ENCODE results near the gene PHF19.

The PHF19 gene

DNA sequence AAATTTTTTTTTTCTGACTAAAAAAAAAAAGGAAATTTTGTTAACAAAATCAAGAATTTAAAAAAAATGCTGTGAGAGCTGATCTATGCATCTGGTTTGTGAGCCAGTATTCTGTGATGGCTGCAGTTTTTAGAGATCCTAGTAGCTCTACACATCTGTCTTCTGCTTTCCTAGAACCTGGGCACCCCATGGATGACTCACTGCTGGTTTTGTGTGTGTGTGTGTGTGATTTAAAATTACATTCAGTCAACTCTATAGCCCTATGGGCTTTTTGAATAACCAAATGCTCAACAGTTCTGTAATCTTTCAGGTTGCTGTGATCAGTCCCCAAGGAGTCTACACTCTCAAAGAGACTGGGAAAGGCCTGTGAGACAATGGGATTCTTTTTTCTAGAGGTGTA is 31.7 kb downstream of the PHF19 start:
- Histone ChIP-seq H3K4me1 (ENCODE audit: control insufficient read depth, insufficient read depth, low read length, poor library complexity, severe bottlenecking) (peaks cover 34% of the 10 kb centered on the region), H3K27me3 (replicated peaks; ENCODE audit: control insufficient read depth, insufficient read depth, low read length, poor library complexity, severe bottlenecking) (no peaks in the 10 kb centered on the region), H3K36me3 (ENCODE audit: control insufficient read depth, insufficient read depth, low read length) (no peaks in the 10 kb centered on the region), H3K27ac (ENCODE audit: insufficient read depth, low read length, poor library complexity, severe bottlenecking) (peak overlapping the region; percentile 72), H3K9me3 (ENCODE audit: control insufficient read depth, low read length) (no peaks in the 10 kb centered on the region), H3K4me3 (ENCODE audit: insufficient read depth, low read depth, low read length, poor library complexity, severe bottlenecking) (no peak overlapping the region)
- DNase-seq: no peak

DNA sequence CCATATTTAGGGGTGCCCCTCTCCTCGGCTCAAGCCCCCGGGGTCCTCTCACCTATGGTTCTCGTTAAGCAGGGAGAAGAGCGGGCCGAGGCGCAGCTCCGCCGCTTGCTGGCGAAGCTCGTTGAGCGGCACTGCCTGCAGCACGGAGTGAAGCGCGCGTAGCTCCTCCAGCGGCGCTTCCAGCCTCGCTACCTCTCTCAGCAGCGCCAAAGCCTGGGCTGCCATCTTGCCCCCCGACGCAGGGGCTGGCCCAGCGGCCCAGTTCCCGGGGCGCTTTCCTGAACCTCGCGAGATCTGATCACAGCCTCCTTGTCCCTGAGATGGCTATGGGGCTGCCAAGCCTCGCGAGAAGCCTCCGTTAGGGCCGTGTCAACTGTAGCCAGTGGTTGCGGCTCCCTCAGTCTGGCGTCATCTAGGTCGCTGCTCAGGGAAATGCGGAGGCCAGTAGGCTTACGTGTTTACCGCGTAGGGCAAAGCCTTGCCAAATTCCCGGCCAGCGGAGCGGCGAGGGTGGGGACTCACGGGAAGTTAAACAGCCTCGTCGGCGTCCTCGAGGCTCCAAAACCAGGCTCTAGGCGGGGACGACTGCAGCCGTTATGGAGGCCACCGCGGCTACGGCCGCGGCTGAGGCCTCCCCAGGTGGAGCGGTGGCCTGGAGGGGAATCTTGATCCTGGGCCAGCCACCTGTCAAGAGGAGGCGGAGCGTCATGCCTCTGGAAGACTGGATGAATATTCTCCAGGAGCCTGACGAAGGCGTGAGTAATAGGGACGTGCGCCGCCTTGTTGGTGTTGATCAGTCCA is 34.1 kb downstream of the PHF19 start, which contains the start of gene PSMD5:
Gene PSMD5 (minus strand): TSS at position 238 of the 801 bp plus-strand sequence. CDS start 13 bp downstream, at position 225.
- Histone ChIP-seq H3K27ac (ENCODE audit: insufficient read depth, low read length, poor library complexity, severe bottlenecking) (peak within 1 kb of the TSS; percentile 97), H3K36me3 (ENCODE audit: control insufficient read depth, insufficient read depth, low read length) (peaks cover 11% of the 10 kb centered on the region), H3K4me3 (ENCODE audit: insufficient read depth, low read depth, low read length, poor library complexity, severe bottlenecking) (peak within 1 kb of the TSS; percentile 70), H3K27me3 (replicated peaks; ENCODE audit: control insufficient read depth, insufficient read depth, low read length, poor library complexity, severe bottlenecking) (no peaks in the 10 kb centered on the region), H3K4me1 (ENCODE audit: control insufficient read depth, insufficient read depth, low read length, poor library complexity, severe bottlenecking) (peaks cover 34% of the 10 kb centered on the region), H3K9me3 (ENCODE audit: control insufficient read depth, low read length) (no peaks in the 10 kb centered on the region)
- DNase-seq: peak; percentile 90 to 98 (median 98)

DNA sequence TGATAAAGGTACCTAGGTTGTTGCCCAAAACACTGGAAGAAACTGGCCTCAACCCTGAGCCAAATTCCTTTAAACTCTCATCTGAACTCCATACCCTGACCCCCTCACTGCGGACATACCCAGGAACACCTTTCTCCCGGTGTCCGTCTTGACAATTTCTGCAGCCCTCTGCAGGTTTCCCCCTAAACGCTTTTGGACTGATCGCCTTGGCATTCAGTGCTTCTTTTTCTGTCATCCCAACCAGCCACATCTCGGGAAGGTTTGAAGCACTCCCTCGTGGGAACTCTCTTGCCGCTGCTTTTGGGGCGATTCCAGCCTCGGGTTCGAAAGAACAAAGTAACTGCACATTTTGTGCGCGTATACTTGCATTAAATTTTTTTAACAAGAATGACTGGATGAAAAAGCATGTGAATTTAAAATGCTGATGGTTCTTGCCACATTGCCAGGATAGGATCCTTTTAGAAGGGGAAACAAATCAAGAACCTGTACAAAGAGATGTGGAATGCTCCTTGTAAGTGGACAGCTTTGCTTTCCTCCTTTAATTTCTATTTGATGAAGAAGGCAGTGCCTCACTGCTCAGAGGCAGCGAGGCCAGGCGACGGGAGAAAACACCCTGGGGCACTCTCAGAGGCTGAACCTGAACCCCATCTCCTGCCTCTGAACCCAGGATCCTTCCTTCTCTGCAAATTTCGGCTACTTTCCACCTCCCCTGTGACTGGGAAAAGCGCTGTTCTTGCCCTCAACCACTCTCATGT is 34.9 kb downstream of the PHF19 start:
- Histone ChIP-seq H3K9me3 (ENCODE audit: control insufficient read depth, low read length) (no peaks in the 10 kb centered on the region), H3K4me3 (ENCODE audit: insufficient read depth, low read depth, low read length, poor library complexity, severe bottlenecking) (peak overlapping the region; percentile 70), H3K27me3 (replicated peaks; ENCODE audit: control insufficient read depth, insufficient read depth, low read length, poor library complexity, severe bottlenecking) (no peaks in the 10 kb centered on the region), H3K4me1 (ENCODE audit: control insufficient read depth, insufficient read depth, low read length, poor library complexity, severe bottlenecking) (peaks cover 30% of the 10 kb centered on the region), H3K36me3 (ENCODE audit: control insufficient read depth, insufficient read depth, low read length) (peaks cover 11% of the 10 kb centered on the region), H3K27ac (ENCODE audit: insufficient read depth, low read length, poor library complexity, severe bottlenecking) (peak overlapping the region; percentile 97)
- DNase-seq: no peak

DNA sequence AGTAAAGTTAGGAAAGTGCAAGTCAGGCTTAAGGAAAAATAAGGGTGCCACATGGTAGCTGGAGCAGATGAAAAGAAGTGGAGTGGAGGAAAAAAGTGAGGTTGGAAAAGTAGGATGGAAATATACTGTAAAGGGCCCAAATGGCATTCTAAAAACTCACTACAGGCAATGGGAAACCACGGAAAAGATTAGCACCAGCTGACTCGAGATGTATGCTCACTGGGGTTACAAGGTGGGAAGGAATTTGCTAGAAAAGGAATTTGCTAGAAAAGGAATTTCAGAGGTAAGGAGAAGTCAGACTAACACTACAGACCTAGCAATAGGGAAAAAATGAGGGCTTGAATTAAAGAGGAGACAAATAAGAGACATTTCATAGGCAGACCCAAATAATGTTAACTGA is 37.8 kb downstream of the PHF19 start:
- peaks cover 15% of the 10 kb centered on the region for H3K36me3 ChIP-seq (ENCODE audit: control insufficient read depth, insufficient read depth, low read length)
- no peak overlapping the region for H3K27ac ChIP-seq (ENCODE audit: insufficient read depth, low read length, poor library complexity, severe bottlenecking)
- peaks cover 6% of the 10 kb centered on the region for H3K4me1 ChIP-seq (ENCODE audit: control insufficient read depth, insufficient read depth, low read length, poor library complexity, severe bottlenecking)
- no peak overlapping the region for H3K4me3 ChIP-seq (ENCODE audit: insufficient read depth, low read depth, low read length, poor library complexity, severe bottlenecking)
- DNase-seq: no peak
- H3K27me3 ChIP-seq (replicated peaks; ENCODE audit: control insufficient read depth, insufficient read depth, low read length, poor library complexity, severe bottlenecking): no peaks in the 10 kb centered on the region
- no peaks in the 10 kb centered on the region for H3K9me3 ChIP-seq (ENCODE audit: control insufficient read depth, low read length)

GRCh38 chr9:120837921-120838320 is 39.1 kb downstream of the PHF19 start:
- Histone ChIP-seq H3K9me3 (ENCODE audit: control insufficient read depth, low read length) (no peaks in the 10 kb centered on the region), H3K36me3 (ENCODE audit: control insufficient read depth, insufficient read depth, low read length) (peaks cover 19% of the 10 kb centered on the region), H3K4me1 (ENCODE audit: control insufficient read depth, insufficient read depth, low read length, poor library complexity, severe bottlenecking) (no peaks in the 10 kb centered on the region), H3K4me3 (ENCODE audit: insufficient read depth, low read depth, low read length, poor library complexity, severe bottlenecking) (no peak overlapping the region), H3K27ac (ENCODE audit: insufficient read depth, low read length, poor library complexity, severe bottlenecking) (no peak overlapping the region), H3K27me3 (replicated peaks; ENCODE audit: control insufficient read depth, insufficient read depth, low read length, poor library complexity, severe bottlenecking) (no peaks in the 10 kb centered on the region)
- DNase-seq: no peak

GRCh38 chr9:120833325-120833724 is 43.7 kb downstream of the PHF19 start:
- Histone ChIP-seq H3K4me1 (ENCODE audit: control insufficient read depth, insufficient read depth, low read length, poor library complexity, severe bottlenecking) (no peaks in the 10 kb centered on the region), H3K9me3 (ENCODE audit: control insufficient read depth, low read length) (no peaks in the 10 kb centered on the region), H3K27ac (ENCODE audit: insufficient read depth, low read length, poor library complexity, severe bottlenecking) (no peak overlapping the region), H3K36me3 (ENCODE audit: control insufficient read depth, insufficient read depth, low read length) (peaks cover 38% of the 10 kb centered on the region), H3K4me3 (ENCODE audit: insufficient read depth, low read depth, low read length, poor library complexity, severe bottlenecking) (no peak overlapping the region), H3K27me3 (replicated peaks; ENCODE audit: control insufficient read depth, insufficient read depth, low read length, poor library complexity, severe bottlenecking) (no peaks in the 10 kb centered on the region)
- DNase-seq: no peak

- no peaks in the 10 kb centered on the region for H3K27me3 ChIP-seq (replicated peaks; ENCODE audit: control insufficient read depth, insufficient read depth, low read length, poor library complexity, severe bottlenecking)
- H3K4me3 ChIP-seq (ENCODE audit: insufficient read depth, low read depth, low read length, poor library complexity, severe bottlenecking): no peak overlapping the region
- no peak overlapping the region for H3K27ac ChIP-seq (ENCODE audit: insufficient read depth, low read length, poor library complexity, severe bottlenecking)
- H3K36me3 ChIP-seq (ENCODE audit: control insufficient read depth, insufficient read depth, low read length): peaks cover 33% of the 10 kb centered on the region
- H3K9me3 ChIP-seq (ENCODE audit: control insufficient read depth, low read length): no peaks in the 10 kb centered on the region
- DNase-seq: no peak
- no peaks in the 10 kb centered on the region for H3K4me1 ChIP-seq (ENCODE audit: control insufficient read depth, insufficient read depth, low read length, poor library complexity, severe bottlenecking)
These were observed 44.2 kb downstream of the PHF19 start for GRCh38 chr9:120832807-120833206.

- peaks cover 33% of the 10 kb centered on the region for H3K36me3 ChIP-seq (ENCODE audit: control insufficient read depth, insufficient read depth, low read length)
- H3K4me1 ChIP-seq (ENCODE audit: control insufficient read depth, insufficient read depth, low read length, poor library complexity, severe bottlenecking): no peaks in the 10 kb centered on the region
- H3K27ac ChIP-seq (ENCODE audit: insufficient read depth, low read length, poor library complexity, severe bottlenecking): no peak overlapping the region
- H3K27me3 ChIP-seq (replicated peaks; ENCODE audit: control insufficient read depth, insufficient read depth, low read length, poor library complexity, severe bottlenecking): no peaks in the 10 kb centered on the region
- DNase-seq: no peak
- H3K9me3 ChIP-seq (ENCODE audit: control insufficient read depth, low read length): no peaks in the 10 kb centered on the region
- H3K4me3 ChIP-seq (ENCODE audit: insufficient read depth, low read depth, low read length, poor library complexity, severe bottlenecking): no peak overlapping the region
These were observed 46.1 kb downstream of the PHF19 start for GRCh38 chr9:120830865-120831264.

- no peak for DNase-seq
- H3K9me3 ChIP-seq (ENCODE audit: control insufficient read depth, low read length): no peaks in the 10 kb centered on the region
- no peak overlapping the region for H3K4me3 ChIP-seq (ENCODE audit: insufficient read depth, low read depth, low read length, poor library complexity, severe bottlenecking)
- H3K27ac ChIP-seq (ENCODE audit: insufficient read depth, low read length, poor library complexity, severe bottlenecking): no peak overlapping the region
- H3K36me3 ChIP-seq (ENCODE audit: control insufficient read depth, insufficient read depth, low read length): peaks cover 33% of the 10 kb centered on the region
- no peaks in the 10 kb centered on the region for H3K4me1 ChIP-seq (ENCODE audit: control insufficient read depth, insufficient read depth, low read length, poor library complexity, severe bottlenecking)
- no peaks in the 10 kb centered on the region for H3K27me3 ChIP-seq (replicated peaks; ENCODE audit: control insufficient read depth, insufficient read depth, low read length, poor library complexity, severe bottlenecking)
These were observed 46.8 kb downstream of the PHF19 start for GRCh38 chr9:120830151-120830550.

- H3K36me3 ChIP-seq (ENCODE audit: control insufficient read depth, insufficient read depth, low read length): peaks cover 38% of the 10 kb centered on the region
- H3K4me1 ChIP-seq (ENCODE audit: control insufficient read depth, insufficient read depth, low read length, poor library complexity, severe bottlenecking): no peaks in the 10 kb centered on the region
- H3K27ac ChIP-seq (ENCODE audit: insufficient read depth, low read length, poor library complexity, severe bottlenecking): no peak overlapping the region
- H3K4me3 ChIP-seq (ENCODE audit: insufficient read depth, low read depth, low read length, poor library complexity, severe bottlenecking): no peak overlapping the region
- no peaks in the 10 kb centered on the region for H3K27me3 ChIP-seq (replicated peaks; ENCODE audit: control insufficient read depth, insufficient read depth, low read length, poor library complexity, severe bottlenecking)
- no peaks in the 10 kb centered on the region for H3K9me3 ChIP-seq (ENCODE audit: control insufficient read depth, low read length)
- no peak for DNase-seq
These were observed 47.3 kb downstream of the PHF19 start for GRCh38 chr9:120829650-120830049.
